A549 (cell line): ENCODE results near the gene GIMD1.

Experiments used
- CTCF ChIP-seq: fragments of >200 bp; sonication (Bioruptor Twin); formaldehyde crosslinking; IDR thresholded peaks from 3 replicates; pipeline ENCODE4 v1.5.1; 2016
- HOXA7 ChIP-seq: fragments of 250-450 bp; sonication (Bioruptor Pico); IDR thresholded peaks from 2 replicates; pipeline ENCODE4 v1.5.0; 2020; ENCODE audit warnings: mild to moderate bottlenecking, moderate library complexity
- NFE2L2 ChIP-seq: fragments of 150-350 bp; conservative IDR thresholded peaks from 2 replicates; pipeline ENCODE4 v1.6.1; 2014; ENCODE audit warnings: low read length

- no peak for TF ChIP-seq CTCF
- no peak for TF ChIP-seq HOXA7 (CRISPR knock-in tag)
- TF ChIP-seq NFE2L2: no peak
Measured at GRCh38 chr4:106384878-106385277, 16.3 kb upstream of the GIMD1 start.
